Stimulated activated CD8-positive, alpha-beta memory T cell treated with anti-CD3 and anti-CD28 coated beads, Interleukin-7, amount 100 ng/mL, for 4 hours (primary cell): ENCODE results near the gene MYL11.

ENCODE experiments used
- DNase-seq, 2 donors: peaks; one replicate each; pipeline ENCODE4 v3.0.0-alpha.2; 2020; ENCODE audit warnings: low read depth in 2 of 2

Gene MYL11

GRCh38 chr16:30371248-30371816 lies 3.3 kb upstream of the MYL11 start:
- DNase-seq = no peak

GRCh38 chr16:30372038-30372712 lies 2.4 kb upstream of the MYL11 start:
- no peak for DNase-seq

GRCh38 chr16:30372725-30373124 lies 1.9 kb upstream of the MYL11 start:
- DNase-seq = no peak

- DNase-seq = no peak
Observed at GRCh38 chr16:30375864-30376263, 1.3 kb downstream of the MYL11 start.

DNA sequence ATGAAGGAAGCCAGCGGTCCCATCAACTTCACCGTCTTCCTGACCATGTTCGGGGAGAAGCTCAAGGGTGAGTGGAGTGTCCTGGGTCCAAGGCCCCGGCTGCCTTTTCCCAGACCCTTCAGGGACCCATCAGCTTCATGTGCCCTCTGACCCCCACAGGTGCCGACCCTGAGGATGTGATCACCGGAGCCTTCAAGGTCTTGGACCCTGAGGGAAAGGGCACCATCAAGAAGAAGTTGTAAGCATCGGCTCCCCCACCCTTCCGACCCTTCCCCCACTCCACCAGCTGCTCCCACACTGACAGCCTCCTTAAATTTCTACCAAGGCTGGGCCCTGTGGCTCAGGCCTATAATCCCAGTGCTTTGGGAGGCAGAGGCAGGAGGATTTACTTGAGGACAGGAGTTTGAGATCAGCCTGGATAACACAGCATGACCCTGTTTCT lies 1.9 kb downstream of the MYL11 start:
- no peak for DNase-seq

DNA sequence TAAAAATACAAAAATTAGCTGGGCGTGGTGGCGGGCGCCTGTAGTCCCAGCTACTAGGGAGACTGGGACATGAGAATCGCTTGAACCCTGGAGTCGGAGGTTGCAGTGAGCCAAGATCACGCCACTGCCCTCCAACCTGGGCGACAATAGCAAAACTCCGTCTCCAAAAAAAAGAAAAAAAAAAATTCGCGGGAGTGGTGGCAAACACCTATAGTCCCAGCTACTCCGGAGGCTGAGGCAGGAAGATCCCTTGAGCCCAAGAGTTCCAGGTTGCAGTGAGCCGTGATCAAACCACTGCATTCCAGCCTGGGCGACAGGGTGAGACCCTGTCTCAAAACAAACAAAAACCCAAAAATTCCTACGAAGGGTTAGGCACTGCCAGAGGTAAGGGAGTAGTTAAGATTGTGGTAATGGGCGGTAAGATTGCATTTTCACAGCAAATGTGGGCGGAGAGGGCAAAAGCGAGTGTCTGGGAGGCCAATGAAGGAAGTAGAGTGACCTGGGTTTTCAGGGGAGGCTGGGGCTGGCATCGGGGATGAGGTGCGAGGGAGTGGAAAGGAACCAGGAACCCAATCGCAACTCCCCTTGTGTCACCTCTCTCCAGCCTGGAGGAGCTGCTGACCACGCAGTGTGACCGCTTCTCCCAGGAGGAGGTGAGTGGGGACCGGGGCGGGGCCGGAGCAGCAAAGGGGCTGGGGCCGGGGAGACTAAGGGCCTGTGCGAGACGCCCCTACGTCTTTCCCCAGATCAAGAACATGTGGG lies 2.6 kb downstream of the MYL11 start:
- DNase-seq = no peak

- peak; percentile 83 for DNase-seq
Observed at GRCh38 chr16:30377812-30378235, 3.2 kb downstream of the MYL11 start.

DNA sequence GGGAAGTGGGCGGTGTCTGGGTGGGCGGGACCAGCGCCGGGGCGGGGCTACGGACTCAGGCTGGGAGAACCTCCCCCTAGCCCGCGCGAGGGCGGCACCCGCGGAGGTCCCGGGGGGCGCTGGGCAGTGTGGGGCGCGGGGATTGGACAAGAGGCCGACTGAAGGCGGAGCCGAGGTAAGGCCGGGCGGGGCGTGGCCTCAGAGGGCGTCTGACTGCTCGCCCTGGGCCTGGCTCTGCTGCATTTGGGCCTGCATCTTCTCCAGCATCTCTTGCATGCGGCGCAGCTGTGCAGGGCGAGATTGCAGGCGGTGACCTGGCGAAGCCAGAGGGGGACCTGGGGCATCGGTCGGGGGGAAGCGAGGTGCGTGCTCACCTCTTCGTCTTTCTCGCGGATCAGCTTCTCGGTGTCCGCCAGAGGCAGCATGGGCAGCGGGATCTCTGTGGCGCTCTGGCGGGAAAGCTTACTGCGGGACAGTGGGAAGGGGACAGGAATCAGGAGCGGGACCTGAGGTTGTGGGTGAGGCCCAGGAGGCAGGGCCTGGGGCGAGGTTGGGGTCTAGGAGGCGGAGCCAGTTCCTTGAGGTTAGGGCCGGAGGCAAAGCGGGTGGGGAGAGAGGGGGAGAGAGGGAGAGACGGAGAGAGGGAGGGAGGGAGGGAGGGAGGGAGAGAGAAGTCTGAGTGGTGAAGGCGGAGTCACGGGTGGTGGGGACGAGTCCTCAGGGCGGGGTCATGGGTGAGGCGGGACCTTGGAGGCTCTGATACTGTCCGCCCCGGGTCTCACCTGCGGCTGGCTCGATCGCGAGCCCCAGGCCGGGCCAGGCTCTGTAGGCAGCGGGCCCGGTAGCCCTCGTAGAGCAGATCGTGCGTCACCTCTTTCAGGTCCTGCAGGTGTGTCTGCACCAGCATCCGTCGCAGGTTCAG lies 3.9 kb downstream of the MYL11 start:
- peak; percentile 97 to 99 for DNase-seq

DNA sequence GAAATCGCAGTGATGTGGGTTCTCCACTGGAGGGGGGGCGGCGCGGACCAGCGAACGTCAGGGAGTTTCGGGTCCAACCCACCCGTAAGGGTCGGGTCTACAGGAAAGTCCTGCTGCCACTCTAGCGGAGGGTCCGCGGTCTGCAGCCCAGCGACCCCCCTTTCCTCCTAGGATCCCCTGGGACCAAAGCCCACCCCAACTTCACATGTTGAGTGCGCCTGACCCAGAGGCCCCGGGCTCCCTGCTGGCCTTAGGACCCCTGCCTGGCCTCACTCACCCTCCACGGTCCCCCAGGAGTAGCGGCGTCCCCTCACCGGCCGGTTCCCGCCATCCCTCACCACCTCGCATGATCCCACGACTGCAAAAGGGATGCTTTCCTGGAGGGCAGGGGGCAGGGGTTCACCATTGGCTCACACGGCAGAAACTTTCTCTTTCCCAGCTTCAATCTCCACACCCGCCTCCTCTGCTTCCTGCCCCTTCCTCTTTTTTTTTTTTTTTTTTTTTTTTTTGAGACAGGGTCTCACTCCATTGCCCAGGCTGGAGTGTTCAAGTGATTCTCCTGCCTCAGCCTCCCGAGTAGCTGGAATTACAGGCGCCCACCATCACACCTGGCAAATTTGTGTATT lies 4.7 kb downstream of the MYL11 start:
- DNase-seq = no peak

- DNase-seq = no peak
Observed at GRCh38 chr16:30380072-30380802, 5.6 kb downstream of the MYL11 start.

- no peak for DNase-seq
Observed at GRCh38 chr16:30380803-30381208, 6.2 kb downstream of the MYL11 start.

DNA sequence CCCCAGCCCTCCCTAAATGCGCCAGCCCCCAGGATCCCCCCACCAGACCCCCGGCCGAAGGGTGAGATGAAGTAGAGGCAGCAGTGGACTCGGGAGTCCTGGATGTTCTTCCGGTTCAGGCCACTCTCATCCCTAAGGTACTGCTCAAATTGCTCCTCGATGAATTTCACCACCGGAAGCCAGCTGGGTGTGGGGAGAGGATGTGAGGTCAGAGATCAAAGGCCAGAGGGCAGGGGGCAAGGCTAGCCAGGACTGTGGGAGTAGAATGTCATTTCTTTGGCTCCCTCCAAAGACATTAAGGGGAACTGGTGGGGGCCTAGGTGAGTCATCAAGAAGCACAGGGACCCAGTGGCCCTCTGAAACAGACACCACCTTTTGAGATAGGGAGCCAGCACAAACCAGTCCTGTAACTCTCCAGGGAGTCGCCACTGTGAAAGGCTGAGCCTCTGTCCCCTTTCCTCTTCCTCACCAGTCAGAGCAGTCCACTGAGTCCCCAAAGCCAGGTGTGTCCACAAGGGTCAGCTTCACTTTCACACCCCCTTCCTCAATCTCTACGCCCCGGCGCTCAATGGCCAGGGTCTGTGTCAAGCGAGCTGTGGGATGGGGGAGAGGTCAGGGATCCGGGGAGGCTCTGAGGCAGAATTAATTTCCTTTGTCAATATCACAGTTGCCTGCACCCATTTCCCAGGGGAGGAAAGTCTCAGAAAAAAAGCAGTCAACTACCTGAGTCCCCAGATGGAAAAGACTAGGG lies 6.9 kb downstream of the MYL11 start:
- DNase-seq = no peak

DNA sequence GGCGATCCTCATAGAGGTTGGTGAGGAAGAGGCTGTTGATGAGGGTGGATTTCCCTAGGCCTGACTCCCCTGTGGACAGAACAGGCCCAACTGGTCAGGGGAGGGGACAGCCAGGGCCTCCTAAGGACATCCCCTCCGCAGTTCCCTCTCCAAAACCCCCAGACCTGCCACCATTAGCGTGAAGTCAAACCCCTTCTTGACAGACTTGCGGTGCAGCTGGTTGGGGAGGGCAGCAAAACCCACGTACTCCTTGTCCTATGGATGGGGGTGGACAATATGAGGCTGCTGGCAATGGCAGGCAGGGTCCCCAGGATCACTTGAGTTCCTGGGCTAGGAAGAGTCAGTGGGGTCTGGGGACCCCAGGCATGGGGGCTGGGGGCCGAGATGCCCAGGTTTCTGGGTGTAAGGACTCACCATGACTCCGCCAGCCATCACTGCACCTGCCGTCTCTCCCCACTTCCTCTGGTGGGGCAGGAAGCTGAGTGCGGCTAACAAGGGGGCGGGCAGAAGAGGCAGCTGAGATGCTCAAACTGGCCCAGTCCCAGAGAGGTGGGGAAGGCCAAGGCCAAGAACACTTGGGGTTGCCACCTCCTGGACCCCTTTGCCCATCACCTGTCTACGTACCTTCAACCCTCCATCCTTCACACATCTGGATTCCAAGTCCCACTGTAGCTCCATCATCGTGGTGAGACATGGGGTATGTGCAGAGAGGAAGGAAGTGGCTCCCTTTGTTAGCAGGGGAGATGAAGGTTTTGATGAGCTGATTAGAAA lies 7.7 kb downstream of the MYL11 start, which contains the start of gene SEPTIN1:
SEPTIN1 (minus strand) TSS at position 451 of the 771 bp plus-strand sequence; CDS start at position 432, 19 bp downstream.
- DNase-seq = peak; percentile 63 to 71

- DNase-seq = no peak
Observed at GRCh38 chr16:30383521-30383920, 8.9 kb downstream of the MYL11 start.

DNA sequence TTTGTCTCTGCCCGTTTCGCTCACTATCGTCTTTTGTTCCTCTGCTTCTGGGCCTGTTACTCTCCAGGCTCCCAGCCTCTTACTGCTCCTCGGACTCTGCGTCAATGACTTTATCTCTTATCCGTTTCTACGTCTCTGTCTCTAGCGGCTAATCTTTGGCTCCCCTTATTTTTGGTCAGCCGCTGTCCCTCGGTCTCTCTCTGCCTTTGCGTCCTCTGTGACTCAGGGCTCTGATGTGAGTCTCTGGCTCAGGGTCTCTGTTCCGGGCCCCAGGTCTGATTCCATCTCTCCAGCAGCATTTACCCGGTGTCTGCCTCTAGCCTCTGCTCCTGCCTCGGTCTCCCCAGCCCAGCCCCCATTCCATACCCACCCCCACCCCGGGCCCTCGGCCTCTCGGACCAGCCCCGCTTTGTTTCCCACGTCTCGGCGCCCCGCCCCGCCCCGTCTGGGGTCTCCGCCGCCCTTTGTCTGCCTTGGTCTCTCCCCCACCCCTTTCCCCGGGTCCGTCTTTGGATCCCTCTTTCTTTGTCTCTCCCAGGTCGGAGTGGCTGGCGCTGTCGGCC lies 20.1 kb downstream of the MYL11 start:
- no peak for DNase-seq

DNA sequence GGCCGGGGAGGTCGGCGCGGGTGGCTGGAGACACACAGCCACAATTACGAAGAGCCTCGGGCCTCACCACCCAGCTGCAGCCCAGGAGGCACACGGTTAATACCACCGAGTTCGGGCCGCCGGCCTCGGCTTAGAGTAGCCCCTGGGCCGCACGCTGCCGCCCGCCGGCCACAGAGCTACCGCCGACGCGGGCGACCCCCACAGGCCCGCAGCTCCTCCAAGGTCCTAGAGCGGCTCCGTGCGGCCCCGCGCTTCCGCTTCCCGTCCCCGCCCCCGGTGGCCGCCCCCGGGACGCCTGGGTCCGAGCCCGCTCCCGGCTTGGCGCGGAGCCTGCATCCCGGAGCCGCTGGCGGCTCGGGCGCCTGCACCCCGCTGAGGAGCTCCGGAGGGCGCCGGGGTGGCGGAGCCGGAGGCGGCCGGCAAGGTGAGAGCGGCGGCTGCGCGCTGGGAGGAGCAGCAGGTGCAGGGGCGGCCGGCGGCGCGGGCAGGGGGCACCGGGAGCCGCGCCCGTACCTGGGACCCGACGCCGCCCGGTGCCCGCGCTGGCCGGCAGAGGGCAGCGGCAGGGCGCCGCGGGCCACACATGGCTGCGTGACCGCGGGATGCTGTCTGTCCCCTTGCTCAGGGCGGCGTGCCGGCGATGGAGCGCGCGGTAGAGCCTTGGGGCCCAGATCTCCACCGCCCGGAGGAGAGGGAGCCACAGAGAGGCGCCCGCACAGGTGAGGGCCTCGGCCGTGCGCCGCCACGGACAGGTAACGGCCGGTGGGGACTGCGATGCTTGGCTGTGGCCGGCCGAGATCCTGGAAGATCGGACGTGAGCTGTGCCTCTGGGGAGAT lies 20.8 kb downstream of the MYL11 start, which contains the start of gene ZNF48:
ZNF48 (plus strand) TSS at position 266 of the 837 bp plus-strand sequence; CDS start at position 641, 375 bp downstream.
- DNase-seq = peak in 1 of 2 donors; percentile 60

DNA sequence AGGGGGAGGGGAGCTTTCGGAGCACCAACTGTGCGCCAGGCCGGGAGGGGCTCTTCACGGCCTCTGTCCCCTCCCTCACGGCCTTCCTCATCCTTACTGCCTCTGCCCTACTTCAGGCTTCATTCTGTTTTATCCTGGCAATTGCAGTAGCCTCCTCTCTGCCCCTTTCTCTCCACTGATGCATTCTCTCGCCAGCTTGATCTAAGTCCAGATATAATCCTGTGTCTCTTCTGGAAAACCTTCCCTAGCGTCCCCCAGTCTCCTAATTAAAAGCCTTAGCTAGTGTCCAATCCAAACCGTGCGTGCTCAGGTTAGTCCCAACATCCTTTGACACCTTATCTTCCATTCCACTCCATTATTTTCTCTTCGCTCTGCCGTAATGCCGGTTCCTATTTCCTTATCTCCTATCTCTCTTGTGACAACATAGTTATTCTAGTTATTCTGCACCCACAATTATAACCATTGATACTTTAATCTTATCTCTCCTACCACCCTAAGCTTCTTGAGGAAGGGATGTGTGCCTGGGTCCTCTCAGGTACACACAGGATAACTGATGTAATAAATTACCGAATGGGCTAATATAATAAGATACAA lies 21.5 kb downstream of the MYL11 start:
- no peak for DNase-seq
